Keratinocyte (primary cell): ENCODE data around the gene AADACL2. TPM values are rescaled to one million over a fixed set of nuclear protein-coding genes. Genes with fewer than 3 reads are reported as not detected.

Experiments
- DNase-seq: peaks from one replicate; pipeline ENCODE4 v3.0.0-alpha.2; 2011; ENCODE audit warnings: low read depth, missing footprints, low spot score
- FAIRE-seq: peaks from 2 replicates; lab custom pipeline; 2011; peaks lifted over from hg19 to GRCh38; lab: Jason Lieb, UNC
- H2AFZ ChIP-seq: 2 replicates; pipeline ENCODE4 v1.6.0; 2012; ENCODE audit warnings: low read length, control low read depth, inconsistent platforms; ENCODE audit not compliant: control insufficient read depth
- H3K27ac ChIP-seq: 2 replicates; pipeline ENCODE4 v1.5.1; 2011; ENCODE audit warnings: low read length; ENCODE audit not compliant: control insufficient read depth, insufficient read depth
- H3K27me3 ChIP-seq: 3 replicates; pipeline ENCODE4 v1.6.0; 2011; ENCODE audit warnings: low read length; ENCODE audit not compliant: control insufficient read depth, insufficient read depth; ENCODE audit errors: extremely low read depth
- H3K36me3 ChIP-seq, 2 experiments: 2 replicates in 1 of 2; 3 replicates in 1 of 2; pipeline ENCODE4 v1.5.1; 2011; ENCODE audit warnings: low read length in 2 of 2, mild to moderate bottlenecking in 1 of 2; ENCODE audit not compliant: control insufficient read depth in 2 of 2, insufficient read depth in 2 of 2; ENCODE audit errors: extremely low read depth in 1 of 2
- H3K4me1 ChIP-seq: 3 replicates; pipeline ENCODE4 v1.5.1; 2011; ENCODE audit warnings: low read length; ENCODE audit not compliant: control insufficient read depth, insufficient read depth; ENCODE audit errors: extremely low read depth
- H3K4me2 ChIP-seq: 3 replicates; pipeline ENCODE4 v1.6.0; 2011; ENCODE audit warnings: low read depth, low read length; ENCODE audit not compliant: control insufficient read depth, insufficient read depth; ENCODE audit errors: extremely low read depth
- H3K4me3 ChIP-seq, 3 experiments: fragments of 200-600 bp in 1 of 3; sonication (generic) in 1 of 3; 2 replicates in 2 of 3; 3 replicates in 1 of 3; pipeline ENCODE4 v1.5.1; 2011 to 2016; ENCODE audit warnings: low read length in 3 of 3, mild to moderate bottlenecking in 3 of 3, control low read depth in 2 of 3, inconsistent platforms in 1 of 3, low read depth in 1 of 3, mixed read lengths in 1 of 3, mixed run types in 1 of 3, moderate library complexity in 1 of 3; ENCODE audit not compliant: control insufficient read depth in 2 of 3, insufficient read depth in 2 of 3; ENCODE audit errors: extremely low read depth in 1 of 3
- H3K79me2 ChIP-seq: 2 replicates; pipeline ENCODE4 v1.6.0; 2012; ENCODE audit warnings: low read length; ENCODE audit not compliant: control insufficient read depth, insufficient read depth
- H3K9ac ChIP-seq: 3 replicates; pipeline ENCODE4 v1.6.0; 2011; ENCODE audit warnings: low read length; ENCODE audit not compliant: control insufficient read depth, insufficient read depth; ENCODE audit errors: extremely low read depth
- H3K9me1 ChIP-seq: 3 replicates; pipeline ENCODE4 v1.6.0; 2011; ENCODE audit warnings: low read length; ENCODE audit not compliant: control insufficient read depth, insufficient read depth; ENCODE audit errors: extremely low read depth
- H3K9me3 ChIP-seq: 2 replicates; pipeline ENCODE4 v1.5.1; 2012; ENCODE audit warnings: low read depth, low read length; ENCODE audit not compliant: control insufficient read depth
- H4K20me1 ChIP-seq: 3 replicates; pipeline ENCODE4 v1.6.0; 2011; ENCODE audit warnings: low read length; ENCODE audit not compliant: control insufficient read depth, insufficient read depth; ENCODE audit errors: extremely low read depth
- CTCF ChIP-seq, 3 experiments: IDR thresholded peaks in 1 of 3; conservative IDR thresholded peaks in 1 of 3; optimal IDR thresholded peaks in 1 of 3; 2 replicates in 2 of 3; 3 replicates in 1 of 3; pipeline versions ENCODE3 to v1.5.1; 2011; ENCODE audit warnings: low read length in 3 of 3, mild to moderate bottlenecking in 3 of 3, moderate library complexity in 2 of 3, control low read depth in 1 of 3, inconsistent platforms in 1 of 3; ENCODE audit not compliant: insufficient read depth in 2 of 3; ENCODE audit errors: extremely low read depth in 1 of 3
- EZH2 ChIP-seq: IDR thresholded peaks from one replicate; pipeline ENCODE4 v1.6.1; 2012; ENCODE audit warnings: inconsistent platforms, mild to moderate bottlenecking, low read length, moderate library complexity
- dilution Hi-C: fragments of 300-500 bp; cut with MboI; formaldehyde crosslinking; loops from one replicate; pipeline ENCODE4 v1.7.0; 2020; ENCODE audit warnings: low sequenced_read_pairs; ENCODE audit not compliant: extremely low pct_ligation_motif_present
- polyA plus RNA-seq, 5 experiments: library from polyadenylated mRNA; depleted of rRNA in 3 of 5; stranded (reverse) in 3 of 5; stranded (forward) in 1 of 5; unstranded in 1 of 5; fragments of >200 nt; gene quantifications; 1 replicate in 1 of 5; 2 replicates in 3 of 5; 3 replicates in 1 of 5; pipeline versions ENCODE4 v1.2.1 to v1.2.3, GENCODE V29; 2011 to 2012; ENCODE audit warnings: missing spikeins in 2 of 5, low read depth in 1 of 5, low replicate concordance in 1 of 5

Gene AADACL2
- polyA plus RNA-seq, 1 donor (not counting 4 experiments of a cell fraction or from before 2014, with no cell fraction given) = 0.38 TPM

DNA sequence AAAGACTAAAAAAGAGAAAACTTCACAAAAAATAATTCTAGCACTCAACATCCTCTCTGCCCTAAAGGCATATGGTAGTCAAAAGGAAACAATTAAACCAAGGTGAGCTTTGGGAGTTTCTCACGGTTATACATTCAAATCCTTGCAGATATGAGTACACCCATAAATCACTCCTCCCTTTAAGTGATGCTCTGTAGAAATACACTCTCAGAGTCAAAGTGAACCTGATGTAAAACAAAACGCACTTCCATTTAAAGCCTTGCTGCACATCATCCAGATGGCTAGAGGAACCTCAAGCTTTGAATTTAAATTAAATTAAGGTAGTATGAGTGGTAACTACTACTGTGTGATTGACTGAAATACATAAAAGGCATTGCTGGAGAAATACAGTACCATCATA lies 44.2 kb downstream of the AADACL2 start:
- Histone ChIP-seq H3K9me1 (no peaks in the 10 kb centered on the region), H3K4me1 (no peaks in the 10 kb centered on the region), H3K79me2 (no peaks in the 10 kb centered on the region), H4K20me1 (no peaks in the 10 kb centered on the region), H3K36me3 (no peaks in the 10 kb centered on the region), H3K4me3 (no peak overlapping the region), H3K27ac (no peak overlapping the region), H3K27me3 (no peaks in the 10 kb centered on the region), H3K4me2 (no peak overlapping the region), H3K9ac (no peak overlapping the region), H2AFZ (no peak overlapping the region), H3K9me3 (no peaks in the 10 kb centered on the region)
- TF ChIP-seq EZH2 (no peak), CTCF (optimal IDR thresholded peaks at IDR 0.05 in 1 of 3, IDR thresholded peaks at IDR 0.05 in 1 of 3, conservative IDR thresholded peaks at IDR 0.05 in 1 of 3; ENCODE audit: extremely low read depth in 1 of 3, insufficient read depth in 2 of 3, low read length in 3 of 3) (no peak)
- FAIRE-seq (no peak), DNase-seq (no peak)
- dilution Hi-C loops = no loop called here

DNA sequence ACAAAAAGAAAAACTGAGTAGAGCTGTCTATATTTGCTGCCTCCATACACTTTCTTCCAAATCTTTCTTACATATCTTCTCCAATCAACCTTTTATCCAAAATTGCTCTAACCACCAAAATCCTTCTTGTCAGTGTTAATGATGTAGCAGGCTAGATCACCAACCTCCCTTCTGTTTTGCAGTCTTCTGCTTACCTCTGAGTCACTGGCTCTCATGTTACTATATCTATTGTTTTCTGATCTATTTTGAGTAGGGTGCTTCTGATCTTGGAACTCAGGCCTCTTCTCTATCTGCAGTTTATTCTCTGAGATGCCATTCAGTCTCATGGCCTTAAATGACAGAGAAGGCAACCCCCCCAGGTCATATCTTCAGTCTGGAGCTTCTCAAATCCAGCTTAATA lies 53.9 kb downstream of the AADACL2 start:
- Histone ChIP-seq H3K4me1 (no peaks in the 10 kb centered on the region), H4K20me1 (no peaks in the 10 kb centered on the region), H3K27ac (no peak overlapping the region), H3K36me3 (no peaks in the 10 kb centered on the region), H3K9me3 (no peaks in the 10 kb centered on the region), H3K27me3 (no peaks in the 10 kb centered on the region), H3K9ac (no peak overlapping the region), H3K9me1 (no peaks in the 10 kb centered on the region), H3K4me3 (no peak overlapping the region), H3K79me2 (no peaks in the 10 kb centered on the region), H2AFZ (no peak overlapping the region), H3K4me2 (no peak overlapping the region)
- DNase-seq (no peak), FAIRE-seq (no peak)
- TF ChIP-seq EZH2 = no peak
- TF ChIP-seq CTCF (optimal IDR thresholded peaks at IDR 0.05 in 1 of 3, IDR thresholded peaks at IDR 0.05 in 1 of 3, conservative IDR thresholded peaks at IDR 0.05 in 1 of 3; ENCODE audit: extremely low read depth in 1 of 3, insufficient read depth in 2 of 3, low read length in 3 of 3) = no peak
- dilution Hi-C loops = no loop called here
